ENCODE data around the gene MARK1.

The MARK1 gene

DNA sequence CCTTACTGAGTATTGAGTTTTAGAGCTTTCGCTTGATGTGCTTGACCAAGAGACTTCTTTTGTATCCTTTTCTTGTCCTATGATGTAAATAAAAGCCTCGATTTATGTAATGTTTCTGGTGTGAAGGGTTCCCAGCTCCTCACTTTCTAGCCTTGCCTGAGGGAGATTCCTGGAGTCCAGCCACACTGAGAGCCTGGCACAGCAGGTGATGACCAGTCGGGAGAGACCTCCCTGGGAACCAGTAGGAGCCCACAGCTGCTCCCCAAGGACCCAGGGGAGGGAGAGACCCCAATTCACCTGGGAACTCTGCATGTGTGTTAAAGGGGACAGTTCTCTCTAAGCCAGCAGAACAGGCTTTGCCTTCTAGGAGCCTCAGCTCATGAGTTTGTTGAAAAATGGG lies 171.1 kb downstream of the MARK1 start:
- in situ Hi-C loops (cut with MboI; ENCODE audit: low sequenced_read_pairs, unreplicated experiment) = no loop called here
- no peak for TF ChIP-seq CTCF (IDR thresholded peaks at IDR 0.05; ENCODE audit: borderline replicate concordance, control extremely low read depth, extremely low read depth, insufficient read depth, missing control alignments)
- no peak for DNase-seq (ENCODE audit: low spot score)

DNA sequence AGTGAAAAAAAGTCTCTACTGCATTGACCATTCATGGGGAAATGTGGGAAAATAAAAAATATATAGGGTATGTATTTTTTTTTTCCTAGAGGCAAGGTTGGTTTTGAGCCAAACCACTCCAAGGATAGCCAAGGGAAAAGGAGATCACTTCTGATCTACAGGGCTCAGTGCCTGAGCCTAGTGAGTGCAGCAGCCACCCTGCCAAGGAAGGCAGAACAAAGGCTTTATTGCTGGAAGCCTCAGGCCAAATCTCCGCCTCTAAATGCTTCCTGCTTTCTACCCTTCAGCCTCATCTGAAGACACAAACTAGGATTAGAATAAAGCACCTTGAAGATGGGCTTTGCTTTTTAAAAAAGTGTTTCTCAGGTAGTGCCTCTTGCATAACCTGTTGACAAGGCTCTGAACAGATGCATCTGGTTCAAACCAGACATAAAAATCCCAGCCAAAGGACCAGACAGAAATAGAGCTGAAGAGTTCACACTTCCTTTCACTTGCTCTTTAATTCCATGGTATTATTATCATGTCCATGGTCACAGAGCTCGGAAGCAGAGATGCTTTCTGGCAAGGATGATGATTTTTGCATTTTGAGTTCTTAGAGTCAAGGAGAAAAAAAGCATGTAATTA lies 172.7 kb downstream of the MARK1 start:
- in situ Hi-C loops (cut with MboI; ENCODE audit: low sequenced_read_pairs, unreplicated experiment) = no loop called here
- DNase-seq (ENCODE audit: low spot score) = no peak
- TF ChIP-seq CTCF (IDR thresholded peaks at IDR 0.05; ENCODE audit: borderline replicate concordance, control extremely low read depth, extremely low read depth, insufficient read depth, missing control alignments) = no peak

DNA sequence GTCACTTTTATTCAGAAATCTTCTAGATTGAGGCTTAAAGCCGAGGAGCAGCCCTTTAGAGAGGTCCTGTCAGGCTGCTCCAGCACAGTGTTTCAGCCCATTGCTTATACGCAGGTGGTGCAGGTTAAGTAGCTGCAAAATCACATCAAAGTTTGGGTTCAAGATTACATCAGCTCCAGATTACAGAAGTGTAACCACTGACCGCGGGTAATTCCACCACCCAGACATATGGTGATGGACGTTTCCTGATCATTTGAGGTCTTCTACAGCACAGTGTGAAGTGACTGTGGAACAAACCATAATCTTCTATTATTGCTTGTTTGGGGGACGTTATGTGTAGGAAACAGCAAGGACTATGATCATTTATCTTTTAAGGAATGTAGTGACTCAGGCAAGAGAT lies 174.0 kb downstream of the MARK1 start:
- in situ Hi-C loops (cut with MboI; ENCODE audit: low sequenced_read_pairs, unreplicated experiment) = no loop called here
- no peak for TF ChIP-seq CTCF (IDR thresholded peaks at IDR 0.05; ENCODE audit: borderline replicate concordance, control extremely low read depth, extremely low read depth, insufficient read depth, missing control alignments)
- no peak for DNase-seq (ENCODE audit: low spot score)

- no peak for TF ChIP-seq CTCF (IDR thresholded peaks at IDR 0.05; ENCODE audit: borderline replicate concordance, control extremely low read depth, extremely low read depth, insufficient read depth, missing control alignments)
- DNase-seq (ENCODE audit: low spot score) = no peak
- in situ Hi-C loops (cut with MboI; ENCODE audit: low sequenced_read_pairs, unreplicated experiment) = no loop called here
These were observed 174.9 kb downstream of the MARK1 start for GRCh38 chr1:220702733-220703270.

DNA sequence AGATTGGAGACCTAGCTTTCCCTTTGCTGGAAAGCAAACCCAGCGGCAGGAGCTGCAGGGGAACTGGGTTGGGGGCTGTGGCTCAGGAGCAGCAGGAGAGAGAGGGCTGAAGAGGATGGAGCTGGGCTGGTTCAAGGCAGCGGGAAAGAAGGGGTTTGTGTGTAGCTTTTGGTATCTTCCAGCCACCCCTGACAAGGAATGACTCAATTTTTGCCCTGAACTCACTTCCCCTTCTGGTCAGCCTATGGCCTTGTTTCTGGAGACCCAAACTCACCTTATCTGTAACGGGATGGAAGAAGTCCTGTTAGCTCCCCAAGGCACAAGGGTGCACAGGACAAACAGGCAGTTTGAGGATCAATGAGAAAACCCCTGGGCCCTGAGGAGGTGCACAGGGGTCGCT lies 175.4 kb downstream of the MARK1 start:
- DNase-seq (ENCODE audit: low spot score) = no peak
- TF ChIP-seq CTCF (IDR thresholded peaks at IDR 0.05; ENCODE audit: borderline replicate concordance, control extremely low read depth, extremely low read depth, insufficient read depth, missing control alignments) = no peak
- in situ Hi-C loops (cut with MboI; ENCODE audit: low sequenced_read_pairs, unreplicated experiment) = no loop called here

- no peak for TF ChIP-seq CTCF (IDR thresholded peaks at IDR 0.05; ENCODE audit: borderline replicate concordance, control extremely low read depth, extremely low read depth, insufficient read depth, missing control alignments)
- no peak for DNase-seq (ENCODE audit: low spot score)
- in situ Hi-C loops (cut with MboI; ENCODE audit: low sequenced_read_pairs, unreplicated experiment) = no loop called here
These were observed 177.8 kb downstream of the MARK1 start for GRCh38 chr1:220705782-220706181.

Measured in GM13976 (cell line).